Left colon (tissue), 2 donors: ENCODE data around the gene SLC25A47. TPM values are rescaled to one million over a fixed set of nuclear protein-coding genes. Genes with fewer than 3 reads are reported as not detected.
A peak's percentile ranks its signal among the peaks of the same experiment; 100 is the strongest.
"Not testable (repeated sequence)": the region's sequence is repeated elsewhere in the genome, so short reads cannot be mapped to it uniquely, and the experiment has no call there.

ENCODE experiments used
- ATAC-seq: fragments of 200-7000 bp; cut with Tn5 transposase; one replicate; pipeline ENCODE4 v1.9.1; 2020; ENCODE audit warnings: mild to moderate bottlenecking, moderate library complexity
- DNase-seq, 2 donors: peaks; one replicate each; pipeline ENCODE4 v3.0.0-alpha.2; 2020
- intact Hi-C, 2 donors: fragments of 100-400 bp; cut with DNase I in 1 of 2; cut with micrococcal nuclease in 1 of 2; formaldehyde crosslinking; loops; one replicate each; pipeline versions ENCODE4 v1.11.2 to v1.14.0; 2022; cut with DNase I, micrococcal nuclease
- total RNA-seq, 2 donors: library from RNA; stranded (reverse); fragmentation: NEBNext Ultra II Directional; extraction: Animal tissue kit (Norgen Biotek cat#: 25700); gene quantifications; one replicate each; pipeline ENCODE4 v1.2.1, GENCODE V29; 2021
- donor health status: DM: no; HTN: no; CAD: no.
- donor health status: DM: yes; HTN: yes; CAD: no.

Gene SLC25A47
- total RNA-seq, 2 donors from 2014 or later: 0.28 TPM; not detected in 1

DNA sequence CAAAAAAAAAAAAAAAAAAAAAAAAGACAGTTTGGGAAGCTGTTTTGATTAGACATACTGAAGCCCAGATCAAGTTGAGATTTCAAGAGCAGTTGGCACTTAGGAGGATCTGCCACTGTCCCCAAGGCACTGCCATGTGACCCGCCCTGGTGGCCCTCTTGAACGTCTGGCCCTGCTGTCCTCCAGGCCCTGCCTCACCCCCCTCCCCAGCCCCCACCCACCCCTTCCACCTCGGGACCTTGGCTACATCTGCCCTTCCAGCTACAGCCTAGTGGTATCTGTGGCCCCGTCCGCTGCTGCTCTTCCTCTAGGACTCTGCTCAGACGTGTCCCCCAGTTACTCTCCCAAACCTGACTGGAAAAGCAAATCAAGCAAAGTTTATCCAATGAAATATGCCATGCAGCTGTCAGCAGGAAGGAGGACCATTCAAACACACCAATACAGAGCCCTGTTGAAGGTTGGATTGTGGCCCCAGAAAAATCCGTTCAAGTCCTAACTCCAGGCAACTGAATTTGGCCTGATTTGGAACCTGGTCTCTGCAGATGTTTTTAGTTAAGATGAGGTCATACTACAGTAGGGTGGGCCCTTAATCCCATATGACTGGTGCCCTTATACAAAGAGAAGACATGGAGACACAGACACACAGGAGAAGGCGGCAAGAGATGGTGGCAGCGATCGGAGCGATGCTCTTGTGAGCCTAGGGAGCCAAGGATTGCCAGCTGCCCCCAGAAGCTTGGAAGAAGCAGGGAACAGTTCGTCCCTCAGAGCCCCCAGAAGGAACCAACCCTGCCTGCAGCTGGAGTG is 34.6 kb upstream of the SLC25A47 start:
- ATAC-seq (no peak), DNase-seq (peak in 1 of 2 donors; percentile 9)
- intact Hi-C loops: no loop called here

DNA sequence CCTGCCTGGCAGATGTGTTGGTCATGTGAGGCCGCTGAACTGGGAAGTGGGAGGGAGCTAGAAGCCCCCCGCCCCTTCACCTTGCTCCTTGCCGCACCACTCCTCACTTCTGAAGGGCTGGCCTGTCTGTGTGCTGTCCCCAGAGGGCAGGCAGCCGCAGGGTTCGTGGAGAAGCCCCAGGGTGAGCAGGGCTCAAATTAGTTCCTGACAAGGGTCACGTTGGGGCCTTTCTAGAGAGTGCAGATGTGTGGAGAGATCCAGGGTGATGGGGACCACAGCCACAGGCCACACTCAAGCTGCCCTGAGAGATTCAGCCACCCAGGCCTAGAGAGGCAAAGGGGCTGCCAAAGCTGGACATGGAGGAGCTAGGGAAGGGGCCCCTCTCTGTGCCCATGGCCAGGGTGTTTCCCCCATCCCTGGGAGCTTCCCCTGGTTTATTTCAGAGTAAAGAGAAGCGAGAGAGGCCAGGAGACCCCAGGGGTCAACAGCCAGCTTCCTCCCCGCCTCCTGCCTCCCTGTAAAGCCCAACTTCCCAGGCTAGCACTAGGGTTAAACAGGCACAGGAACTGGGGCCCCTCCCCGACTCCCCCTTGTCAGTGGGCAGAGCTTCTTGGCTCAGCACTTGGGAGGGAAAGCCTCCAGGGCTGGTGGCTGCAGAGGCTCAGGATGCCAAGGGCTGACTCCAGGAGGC is 33.1 kb upstream of the SLC25A47 start:
- ATAC-seq (no peak), DNase-seq (peak in 1 of 2 donors; percentile 16)
- intact Hi-C loops: no loop called here

DNA sequence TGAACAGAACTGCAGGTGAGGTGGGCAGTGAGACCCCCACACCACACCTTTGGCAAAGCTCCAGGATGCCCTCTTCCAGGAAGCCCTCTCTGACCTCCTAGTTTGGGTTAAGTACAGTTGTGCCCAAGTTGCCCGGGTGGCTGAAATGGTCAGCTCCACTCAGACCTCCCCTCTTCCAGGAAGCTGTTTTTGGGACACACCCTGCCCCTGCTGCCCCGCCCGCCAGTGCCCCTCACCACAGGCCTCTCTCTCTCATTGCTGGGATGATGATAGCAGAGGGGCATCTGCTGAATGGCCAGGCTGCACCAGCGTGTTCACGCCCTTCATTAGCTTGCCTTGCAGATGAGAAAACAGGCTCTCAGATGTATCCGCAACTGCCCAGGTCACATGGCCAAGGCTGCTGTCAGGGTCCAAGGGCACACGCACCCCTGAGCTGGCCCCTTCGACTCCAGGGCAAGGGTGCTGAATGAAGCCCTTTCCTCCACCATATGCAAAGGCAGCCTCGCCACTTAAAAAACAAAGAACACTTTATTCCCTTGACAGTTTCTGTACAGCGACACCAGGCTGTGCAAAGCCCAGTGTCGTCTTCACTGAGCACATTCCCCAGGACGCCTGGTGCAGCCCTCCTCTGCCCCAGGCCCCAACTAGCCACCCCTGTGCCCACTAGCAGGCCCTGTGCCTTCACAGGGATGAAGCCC is 32.4 kb upstream of the SLC25A47 start:
- DNase-seq: peak in 1 of 2 donors; percentile 22
- intact Hi-C loops: no loop called here
- ATAC-seq: no peak

DNA sequence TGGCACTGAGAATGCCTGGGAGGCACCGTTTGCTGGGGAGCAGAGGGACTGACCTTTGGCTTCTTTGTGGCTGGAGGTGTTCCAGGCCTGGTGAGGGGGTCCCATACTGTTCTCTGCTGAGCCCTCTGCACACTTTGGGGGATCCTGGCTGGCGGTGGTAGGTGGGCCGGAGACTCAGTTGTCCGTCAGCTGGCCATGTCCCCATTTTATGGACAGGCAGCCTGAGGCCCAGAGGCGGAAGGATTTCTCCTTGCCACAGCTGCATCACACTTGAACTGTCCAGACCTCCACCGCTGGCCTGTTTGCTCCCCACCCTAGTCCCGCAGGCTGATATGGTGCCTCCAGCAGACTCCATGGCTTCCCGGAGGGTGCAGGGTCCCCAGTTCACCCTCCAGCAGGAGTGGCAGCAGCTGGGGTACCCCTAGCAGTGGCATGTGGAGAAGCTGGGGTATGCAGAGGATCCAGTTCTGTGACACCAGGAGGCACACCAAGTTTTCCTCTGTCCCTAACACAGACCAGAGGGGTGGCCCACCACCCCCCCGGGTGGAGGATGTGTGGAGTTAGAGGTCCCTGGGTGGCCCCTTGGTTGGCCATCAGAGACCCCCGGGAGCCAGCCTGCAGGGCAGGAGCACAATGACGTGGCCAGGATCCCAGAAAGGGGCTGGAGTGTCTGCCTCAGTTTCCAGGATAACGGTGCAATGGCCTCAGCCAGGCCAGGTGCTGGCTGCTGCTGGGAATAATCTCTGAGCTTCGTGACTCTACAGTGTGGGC is 31.6 kb upstream of the SLC25A47 start:
- intact Hi-C loops: no loop called here
- DNase-seq (peak in 1 of 2 donors; percentile 15), ATAC-seq (no peak)

DNA sequence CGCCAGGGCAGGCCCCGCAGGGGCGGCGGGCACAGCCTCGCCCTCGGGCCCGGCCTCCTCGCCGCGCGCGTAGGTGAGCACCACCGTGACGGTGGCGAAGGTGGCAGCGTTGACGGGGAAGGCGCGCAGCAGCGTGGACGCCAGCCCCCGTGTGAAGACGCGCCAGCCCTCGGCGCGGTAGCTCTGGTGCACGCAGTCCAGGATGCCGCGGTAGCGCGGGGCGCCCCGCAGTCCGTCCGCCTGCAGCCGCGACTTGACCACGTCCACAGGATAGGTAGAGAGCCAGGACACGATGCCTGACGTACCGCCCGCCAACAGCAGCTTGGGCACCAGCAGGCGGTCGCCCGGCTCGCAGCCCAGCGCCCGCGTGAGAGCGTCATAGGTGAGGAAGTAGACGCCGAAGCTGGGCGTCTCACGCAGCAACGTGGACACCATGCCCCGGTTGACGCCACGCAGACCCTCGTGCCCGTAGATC is 30.8 kb upstream of the SLC25A47 start:
- DNase-seq: peak in 1 of 2 donors; percentile 14
- intact Hi-C loops: no loop called here

DNA sequence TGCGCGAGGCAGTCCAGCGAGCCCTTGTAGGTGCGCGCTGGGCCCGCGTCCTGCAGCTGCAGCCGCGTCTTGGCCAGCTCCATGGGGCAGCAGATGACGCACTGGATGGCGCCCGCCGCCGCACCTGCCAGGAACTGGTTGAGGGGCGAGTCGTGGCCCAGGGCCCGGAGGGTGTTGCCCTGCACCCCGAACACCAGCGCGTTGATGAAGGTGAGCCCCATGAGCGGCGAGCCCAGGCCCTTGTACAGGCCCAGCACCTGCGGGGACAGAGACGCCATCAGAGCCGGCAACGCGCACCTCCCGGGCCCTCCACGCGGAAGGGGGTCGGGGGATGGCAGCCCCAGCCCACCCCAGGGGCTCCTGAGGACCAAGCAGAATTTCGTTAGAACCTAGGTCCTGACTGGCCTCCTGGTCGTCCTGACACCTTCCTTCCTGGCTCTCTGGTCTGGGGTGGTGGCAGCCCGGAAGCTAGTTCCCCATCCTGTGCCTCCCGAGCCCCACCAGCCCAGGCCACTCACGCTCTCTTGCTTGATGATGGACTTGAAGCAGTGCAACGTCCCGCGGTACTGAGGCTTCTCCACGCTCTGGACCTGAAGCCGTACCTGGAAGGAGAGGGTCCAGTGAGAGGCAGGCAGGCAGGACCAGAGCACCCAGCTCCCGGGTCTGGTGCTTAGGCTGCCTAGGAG is 30.2 kb upstream of the SLC25A47 start:
- ATAC-seq (no peak), DNase-seq (peak in 1 of 2 donors; percentile 19)
- intact Hi-C loops: no loop called here

More for the DNA sequence above, 30.8 kb upstream of the SLC25A47 start:
- ATAC-seq: no peak

DNA sequence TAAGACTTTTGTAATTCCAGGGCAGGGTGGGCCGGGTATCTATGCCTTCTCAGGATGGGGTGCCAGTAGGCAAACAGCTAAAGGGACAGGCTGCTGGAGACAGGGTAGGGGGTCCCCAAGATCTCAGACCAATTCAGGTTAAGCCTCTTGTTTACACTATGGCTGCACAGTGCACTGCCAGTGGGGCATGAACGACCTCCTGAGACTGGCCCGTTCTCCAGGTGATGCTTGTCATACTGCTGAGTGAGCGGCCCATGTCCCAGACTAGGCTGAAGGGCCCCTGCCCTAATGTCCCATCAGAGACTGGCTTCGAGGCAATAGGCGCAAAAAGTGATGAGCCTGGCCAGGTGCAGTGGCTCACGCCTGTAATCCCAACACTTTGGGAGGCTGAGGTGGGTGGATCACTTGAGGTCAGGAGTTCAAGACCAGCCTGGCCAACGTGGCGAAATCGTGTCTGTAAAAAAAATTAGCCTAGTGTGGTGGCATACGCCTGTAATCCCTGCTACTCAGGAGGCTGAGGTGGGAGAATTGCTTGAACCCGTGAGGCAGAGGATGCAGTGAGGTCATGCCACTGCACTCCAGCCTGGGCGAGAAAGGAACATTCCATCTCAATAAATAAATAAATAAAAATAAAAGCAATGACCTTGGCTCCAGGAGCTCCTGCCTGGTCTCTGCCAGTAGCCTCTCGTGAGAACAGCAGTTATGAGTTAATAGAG is 29.5 kb upstream of the SLC25A47 start:
- ATAC-seq: no peak
- intact Hi-C loops: no loop called here
- DNase-seq: peak in 1 of 2 donors; percentile 8

DNA sequence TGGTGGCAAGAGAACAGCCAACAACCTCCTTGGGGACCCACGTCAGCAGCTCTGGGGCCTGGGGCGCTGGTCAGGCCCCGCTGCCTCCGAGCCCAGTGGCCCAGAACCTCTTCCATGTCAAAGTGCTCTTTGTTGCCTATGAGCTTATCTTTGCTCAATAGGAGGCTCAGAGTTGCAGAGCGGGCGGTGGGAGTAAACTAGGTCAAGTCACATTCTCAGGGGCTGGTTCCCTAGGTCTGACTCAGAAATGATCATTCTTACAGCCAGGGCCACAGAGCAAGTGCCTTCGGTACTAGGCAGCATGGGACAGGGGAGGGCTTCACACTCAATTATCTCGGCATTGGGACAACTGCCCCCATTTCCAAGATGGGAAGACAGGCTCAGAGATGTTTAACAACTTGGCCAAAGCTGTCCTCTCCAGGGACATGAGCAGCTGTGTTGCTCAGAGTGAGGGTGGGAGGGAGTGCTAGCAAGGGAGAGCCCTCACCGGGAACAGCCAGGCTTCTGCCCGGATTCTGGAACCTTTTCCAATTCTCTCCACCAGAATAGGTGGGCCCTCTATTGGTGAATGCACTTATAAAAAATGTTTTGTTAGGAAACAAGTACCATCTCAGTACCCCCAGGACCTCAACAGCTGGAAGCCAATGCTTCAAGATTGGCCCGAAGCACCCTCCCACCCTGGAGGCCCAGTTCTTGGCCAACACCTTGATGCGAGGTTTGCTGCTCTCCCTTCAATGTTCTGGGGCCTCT is 28.8 kb upstream of the SLC25A47 start:
- no peak for ATAC-seq
- peak in 1 of 2 donors; percentile 15 for DNase-seq

DNA sequence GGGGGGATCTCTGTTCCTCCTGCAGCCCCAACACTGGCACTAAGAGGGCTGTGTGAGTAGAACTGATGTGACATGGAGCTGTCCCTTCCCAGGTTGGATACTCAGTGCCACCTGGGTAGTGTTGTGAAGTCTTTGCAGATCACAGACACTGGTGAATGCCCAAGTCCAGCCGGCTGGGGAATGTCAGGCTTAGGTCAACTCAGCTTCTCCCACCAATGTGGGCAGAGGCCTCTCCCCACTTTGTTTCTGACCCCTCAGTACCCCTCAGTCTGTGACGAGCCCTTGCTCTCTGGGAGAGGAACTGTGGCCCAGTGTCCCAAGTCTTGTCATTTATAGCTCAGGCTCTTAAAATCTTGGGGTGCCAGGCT is 28.2 kb upstream of the SLC25A47 start:
- peak in 1 of 2 donors; percentile 10 for DNase-seq
- intact Hi-C loops: no loop called here
- no peak for ATAC-seq

More for the DNA sequence above, 28.8 kb upstream of the SLC25A47 start:
- intact Hi-C loops: no loop called here

DNA sequence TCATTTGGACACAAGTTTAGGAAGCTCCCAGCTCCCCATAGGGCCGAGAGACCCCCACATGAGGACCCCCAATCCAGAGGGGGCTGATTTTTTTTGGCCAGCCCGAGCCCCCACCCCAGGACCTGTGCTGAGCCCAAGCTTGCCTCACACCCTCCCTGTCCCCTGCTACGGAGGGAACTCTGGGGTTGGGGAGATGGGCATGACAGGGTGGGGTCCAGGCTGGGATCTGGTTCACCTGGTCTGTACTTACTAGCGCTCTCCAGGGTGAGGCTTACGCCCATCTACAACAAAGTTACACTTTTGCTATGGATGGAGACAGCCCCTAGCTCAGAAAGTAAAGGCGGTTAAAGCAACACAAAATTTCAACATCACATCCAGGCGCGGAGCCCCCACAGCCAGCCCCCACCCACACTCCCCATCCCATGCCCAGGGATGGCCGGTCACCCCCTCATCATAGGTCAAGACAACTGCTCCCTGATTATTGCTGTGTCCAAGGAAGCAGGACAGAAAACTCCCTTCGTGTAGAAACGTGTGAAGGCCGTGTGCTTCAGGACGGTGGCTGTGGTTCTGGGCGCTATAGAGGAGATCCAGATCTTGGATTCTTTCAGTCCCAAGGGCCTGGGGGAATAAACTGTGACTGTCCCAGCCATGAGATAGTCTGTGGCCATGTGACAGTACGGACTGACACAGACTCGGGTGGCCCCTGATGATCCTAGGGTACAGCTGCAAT is 27.6 kb upstream of the SLC25A47 start:
- ATAC-seq (no peak), DNase-seq (peak in 1 of 2 donors; percentile 14)

DNA sequence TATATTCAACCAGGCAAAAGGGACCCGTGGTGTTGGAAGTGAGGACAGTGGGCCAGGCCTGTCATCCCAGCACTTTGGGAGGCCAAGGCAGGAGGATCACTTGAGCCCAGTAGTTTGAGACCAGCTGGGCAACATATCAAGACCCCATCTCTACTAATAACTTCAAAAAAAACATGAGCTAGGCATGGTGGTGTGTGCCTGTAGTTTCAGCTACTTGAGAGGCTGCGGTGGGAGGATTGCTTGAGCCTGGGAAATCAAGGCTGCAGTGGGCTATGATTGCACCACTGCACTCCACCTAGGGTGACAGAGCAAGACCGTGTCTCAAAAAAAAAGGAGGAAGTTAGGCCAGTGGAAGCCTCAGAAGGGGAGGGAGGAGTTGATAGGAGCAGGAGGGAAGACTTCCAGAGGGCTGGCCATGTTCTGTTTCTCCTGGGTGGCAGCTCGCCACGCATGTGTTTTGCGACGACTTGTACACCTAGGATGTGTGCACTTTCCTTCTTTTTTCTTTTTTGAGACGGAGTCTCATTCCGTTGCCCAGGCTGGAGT is 27.0 kb upstream of the SLC25A47 start:
- DNase-seq: no peak
- ATAC-seq: no peak
- intact Hi-C loops: no loop called here

More for the DNA sequence above, 27.6 kb upstream of the SLC25A47 start:
- intact Hi-C loops: no loop called here

DNA sequence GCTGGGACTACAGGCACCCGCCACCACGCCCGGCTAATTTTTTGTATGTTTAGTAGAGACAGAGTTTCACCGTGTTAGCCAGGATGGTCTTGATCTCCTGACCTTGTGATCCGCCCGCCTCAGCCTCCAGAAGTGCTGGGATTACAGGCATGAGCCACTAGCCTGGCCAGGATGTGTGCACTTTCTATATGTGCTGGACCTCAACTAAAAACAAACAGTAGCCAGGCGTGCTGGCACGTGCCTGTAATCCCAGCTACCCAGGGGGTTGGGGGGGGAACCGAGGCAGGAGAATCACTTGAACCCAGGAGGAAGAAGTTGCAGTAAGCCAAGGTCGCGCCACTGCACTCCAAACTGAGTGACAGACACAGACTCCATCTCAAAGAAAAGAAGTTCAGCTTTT is 26.4 kb upstream of the SLC25A47 start:
- DNase-seq, intact Hi-C loops, ATAC-seq: not testable (repeated sequence)

DNA sequence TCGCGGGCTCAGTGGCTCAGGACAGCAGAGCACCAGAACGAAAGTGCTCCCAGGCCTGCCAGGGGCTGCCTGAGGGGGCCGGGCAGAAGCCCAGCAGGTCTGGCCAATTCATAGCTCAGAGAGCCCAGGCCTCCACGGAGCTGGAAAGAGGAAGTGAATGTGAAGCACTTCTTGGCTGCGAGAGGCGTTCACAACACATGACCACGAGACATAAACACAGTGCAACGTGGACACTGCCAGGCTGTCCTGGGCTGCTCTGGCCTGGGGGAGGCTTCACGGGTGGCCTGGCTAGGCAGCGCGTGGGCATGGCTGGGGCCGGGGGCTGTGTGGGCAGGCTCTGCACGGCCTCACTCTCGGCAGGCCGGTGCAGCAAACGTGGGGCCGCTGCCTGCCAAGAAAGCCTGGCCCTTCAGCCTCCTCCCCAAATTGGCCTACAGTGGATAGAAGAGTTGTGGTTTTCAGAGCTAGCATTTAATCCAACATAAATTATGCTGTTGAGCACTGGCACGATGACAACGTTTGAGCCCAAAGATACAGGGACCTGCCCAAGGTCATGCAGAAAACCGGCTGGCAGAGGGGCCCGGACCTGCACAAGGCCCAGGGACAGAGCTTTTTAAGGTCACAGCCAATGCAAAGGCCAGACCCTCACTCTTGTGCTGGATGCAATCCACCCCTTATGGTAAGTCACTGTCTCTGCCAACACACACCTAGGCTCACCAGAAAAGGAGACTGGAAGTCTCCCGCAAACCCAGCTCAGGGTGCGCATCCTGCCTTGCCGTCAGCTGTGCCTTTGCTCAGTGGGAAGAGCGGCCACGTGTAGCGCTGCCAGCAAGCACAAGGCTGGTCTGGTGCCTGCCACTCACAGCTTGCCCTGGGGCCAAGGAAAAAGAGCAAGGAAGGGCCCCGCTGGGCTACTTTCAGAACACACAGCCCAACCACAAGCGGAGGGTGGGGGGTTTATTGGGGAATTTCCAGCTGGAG is 25.5 kb upstream of the SLC25A47 start:
- DNase-seq (peak; percentile 58 to 85), ATAC-seq (peak; percentile 57)
- intact Hi-C loops: no loop called here

DNA sequence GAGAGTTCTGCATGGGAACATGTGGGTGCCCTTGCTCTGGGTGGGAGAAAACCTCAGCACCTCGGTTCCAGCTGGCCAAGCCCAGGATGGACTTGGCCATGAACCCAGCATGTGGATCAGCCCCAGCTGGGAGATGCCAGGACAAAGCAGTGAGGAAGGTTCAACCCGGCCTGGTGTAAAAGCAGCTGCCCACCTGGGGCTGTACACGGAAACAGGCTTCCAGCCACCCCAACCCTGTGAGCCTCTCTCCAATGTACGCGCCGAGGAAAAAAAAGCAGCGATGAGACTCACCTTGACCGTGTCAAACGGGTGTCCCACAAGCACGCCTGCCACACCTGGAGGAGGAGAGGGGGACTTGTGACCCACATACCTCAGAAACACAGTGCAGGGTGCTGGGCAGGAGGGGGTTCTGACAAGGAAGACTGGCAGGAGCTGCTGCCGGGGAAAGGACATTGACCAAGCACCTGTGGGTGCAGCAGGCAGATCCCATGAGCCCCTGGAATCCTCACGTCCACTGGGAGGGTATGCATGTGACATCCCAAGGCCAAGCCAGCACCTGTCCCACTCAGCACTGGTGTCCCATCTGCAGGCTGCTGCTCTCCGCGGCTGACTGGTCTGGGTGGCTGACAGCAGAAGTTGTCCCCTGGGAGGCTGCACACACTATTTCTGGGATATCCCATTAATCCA is 24.4 kb upstream of the SLC25A47 start:
- no peak for DNase-seq
- intact Hi-C loops: no loop called here
- ATAC-seq: no peak
